Endothelial cell of umbilical vein (primary cell): ENCODE measurements around the gene VIM. TPM values are rescaled to one million over a fixed set of nuclear protein-coding genes. Genes with fewer than 3 reads are reported as not detected.

Experiments
- BruUV-seq: library from RNA; stranded (reverse); fragments of 400-500 nt; replicated peaks from 2 replicates; lab custom pipeline; 2021; lab: Mats Ljungman, UMichigan
- CTCF ChIA-PET: fragments of 300-600, 350-600 bp; sonication (Branson Sonifier 250); formaldehyde crosslinking; loops from one replicate; lab custom pipeline; 2021; ENCODE audit warnings: antibody characterized with exemption, inconsistent platforms; lab: Charles Lee
- POLR2A ChIA-PET: fragments of 300-600, 350-600 bp; sonication (Branson Sonifier 250); formaldehyde crosslinking; loops from one replicate; lab custom pipeline; 2021; ENCODE audit warnings: antibody characterized with exemption, inconsistent platforms; lab: Charles Lee
- DNase-seq: peaks from one replicate; pipeline ENCODE4 v3.0.0-alpha.2; 2011; ENCODE audit warnings: low read depth, low spot score
- FAIRE-seq: peaks from 2 replicates; lab custom pipeline; 2011; peaks lifted over from hg19 to GRCh38; lab: Jason Lieb, UNC
- H2AFZ ChIP-seq: 2 replicates; pipeline ENCODE4 v1.6.0; 2012; ENCODE audit warnings: low read depth, low read length, control low read depth, inconsistent platforms
- H3K27ac ChIP-seq: 2 replicates; pipeline ENCODE4 v1.5.1; 2011; ENCODE audit warnings: low read depth, mild to moderate bottlenecking, control low read depth, low read length, moderate library complexity; ENCODE audit not compliant: insufficient read depth
- H3K27me3 ChIP-seq, 2 experiments: 2 replicates each; pipeline versions ENCODE4 v1.6.0 to v1.6.1; 2011; ENCODE audit warnings: low read length in 2 of 2, mixed read lengths in 1 of 2; ENCODE audit not compliant: control insufficient read depth in 2 of 2, insufficient read depth in 2 of 2
- H3K36me3 ChIP-seq, 2 experiments: 2 replicates in 1 of 2; 3 replicates in 1 of 2; pipeline ENCODE4 v1.5.1; 2011; ENCODE audit warnings: low read length in 2 of 2, mild to moderate bottlenecking in 1 of 2, moderate library complexity in 1 of 2; ENCODE audit not compliant: control insufficient read depth in 2 of 2, insufficient read depth in 2 of 2; ENCODE audit errors: extremely low read depth in 1 of 2
- H3K4me1 ChIP-seq: 3 replicates; pipeline ENCODE4 v1.5.1; 2011; ENCODE audit warnings: mild to moderate bottlenecking, low read length; ENCODE audit not compliant: control insufficient read depth, insufficient read depth; ENCODE audit errors: extremely low read depth
- H3K4me2 ChIP-seq: 2 replicates; pipeline ENCODE4 v1.6.1; 2011; ENCODE audit warnings: low read length, control low read depth, mixed read lengths; ENCODE audit not compliant: insufficient read depth
- H3K4me3 ChIP-seq, 3 experiments: fragments of 200-600 bp in 1 of 3; sonication (generic), shearing (Covaris generic) in 1 of 3; replicated peaks in 1 of 3; 2 replicates each; pipeline ENCODE4 v1.5.1; 2011 to 2016; ENCODE audit warnings: control low read depth in 3 of 3, low read length in 3 of 3, mild to moderate bottlenecking in 2 of 3, inconsistent platforms in 1 of 3, low read depth in 1 of 3, moderate library complexity in 1 of 3; ENCODE audit not compliant: insufficient read depth in 1 of 3
- H3K79me2 ChIP-seq: 2 replicates; pipeline ENCODE4 v1.6.0; 2012; ENCODE audit warnings: low read length, inconsistent platforms; ENCODE audit not compliant: control insufficient read depth, insufficient read depth
- H3K9ac ChIP-seq: replicated peaks from 2 replicates; pipeline ENCODE3; 2011; ENCODE audit warnings: low read length, control low read depth; ENCODE audit not compliant: insufficient read depth; ENCODE audit errors: extremely low read depth
- H3K9me1 ChIP-seq: replicated peaks from 3 replicates; pipeline ENCODE4 v1.6.0; 2011; ENCODE audit warnings: mild to moderate bottlenecking, low read length; ENCODE audit not compliant: control insufficient read depth, insufficient read depth; ENCODE audit errors: extremely low read depth
- H3K9me3 ChIP-seq: replicated peaks from 2 replicates; pipeline ENCODE4 v1.5.1; 2012; ENCODE audit warnings: low read length, inconsistent platforms; ENCODE audit not compliant: control insufficient read depth, insufficient read depth
- H4K20me1 ChIP-seq: replicated peaks from 2 replicates; pipeline ENCODE3; 2011; ENCODE audit warnings: mild to moderate bottlenecking, low read length; ENCODE audit not compliant: control insufficient read depth, insufficient read depth; ENCODE audit errors: extremely low read depth
- EZH2 ChIP-seq: IDR thresholded peaks from 2 replicates; pipeline ENCODE4 v1.6.1; 2012; ENCODE audit warnings: borderline replicate concordance, low read depth, mild to moderate bottlenecking, moderate library complexity, low read length, inconsistent platforms; ENCODE audit not compliant: severe bottlenecking
- FOS ChIP-seq: IDR thresholded peaks from 2 replicates; pipeline ENCODE4 v1.6.1; 2011; ENCODE audit warnings: mild to moderate bottlenecking, low read length, moderate library complexity, borderline replicate concordance; ENCODE audit not compliant: insufficient read depth
- GATA2 ChIP-seq: IDR thresholded peaks from 2 replicates; pipeline ENCODE4 v1.7.0; 2011; ENCODE audit warnings: low read depth, mild to moderate bottlenecking, moderate library complexity, mixed read lengths, low read length; ENCODE audit not compliant: insufficient read length, insufficient read depth
- JUN ChIP-seq: IDR thresholded peaks from 2 replicates; pipeline ENCODE4 v1.6.1; 2011; ENCODE audit warnings: borderline replicate concordance, low read depth; ENCODE audit not compliant: insufficient read length, insufficient read depth
- MAX ChIP-seq: IDR thresholded peaks from 2 replicates; pipeline ENCODE4 v1.6.1; 2011; ENCODE audit not compliant: insufficient read depth, insufficient read length
- MYC ChIP-seq: IDR thresholded peaks from one replicate; pipeline ENCODE4 v1.6.1; 2011; ENCODE audit warnings: mild to moderate bottlenecking, low read depth, low read length
- POLR2A ChIP-seq: IDR thresholded peaks from 2 replicates; pipeline ENCODE4 v1.6.1; 2012; ENCODE audit warnings: low read depth, mild to moderate bottlenecking, control low read depth, low read length
- POLR2AphosphoS5 ChIP-seq: IDR thresholded peaks from 2 replicates; pipeline ENCODE4 v1.6.1; 2012; ENCODE audit warnings: low read depth, mild to moderate bottlenecking, control low read depth, low read length, moderate library complexity; ENCODE audit not compliant: insufficient read depth
- dilution Hi-C: fragments of 300-500 bp; cut with MboI; formaldehyde crosslinking; loops from one replicate; pipeline ENCODE4 v1.15.0; 2019; ENCODE audit warnings: low sequenced_read_pairs; ENCODE audit not compliant: extremely low pct_ligation_motif_present
- intact Hi-C: fragments of 100-400 bp; cut with micrococcal nuclease; formaldehyde crosslinking; loops from one replicate; pipeline ENCODE4 v1.10.0; 2022
- polyA plus RNA-seq, 4 experiments: library from polyadenylated mRNA; depleted of rRNA in 3 of 4; stranded (reverse) in 3 of 4; unstranded in 1 of 4; fragments of >200 nt; gene quantifications; 2 replicates each; pipeline versions ENCODE4 v1.2.1 to v1.2.3, GENCODE V29; 2011 to 2012; ENCODE audit warnings: missing spikeins in 1 of 4
- total RNA-seq: library from RNA; stranded (reverse); gene quantifications from 2 replicates; pipeline ENCODE4 v1.2.3, GENCODE V29; 2021

VIM gene
- total and polyA plus RNA-seq, 2 donors (not counting 3 experiments of a cell fraction or from before 2014, with no cell fraction given), result 5,699 to 5,781 TPM

DNA sequence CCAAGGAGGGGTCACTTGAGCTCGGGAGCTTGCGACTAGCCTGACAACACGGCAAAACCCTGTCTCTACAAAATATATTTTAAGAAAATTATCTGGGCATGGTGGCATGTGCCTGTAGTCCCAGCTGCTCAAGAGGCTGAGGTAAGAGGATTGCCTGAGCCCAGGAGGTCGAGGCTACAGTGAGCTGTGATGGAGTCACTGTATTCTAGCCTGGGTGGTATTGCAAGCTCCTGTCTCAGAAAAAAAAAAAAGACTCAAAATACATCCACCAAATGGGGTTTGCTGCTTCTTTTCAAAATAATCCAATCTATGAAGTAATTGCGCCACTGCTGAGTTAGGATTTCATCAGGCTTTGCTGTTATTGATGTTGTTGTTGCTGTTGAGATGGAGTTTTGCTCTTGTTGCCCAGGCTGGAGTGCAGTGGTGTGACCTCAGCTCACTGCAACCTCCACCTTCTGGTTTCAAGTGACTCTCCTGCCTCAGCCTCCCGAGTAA lies 11.1 kb upstream of the VIM start:
- H3K9me3 ChIP-seq, result no peaks in the 10 kb centered on the region
- peak overlapping the region; percentile 53 for H3K4me2 ChIP-seq
- dilution Hi-C loops (no loop called here), intact Hi-C loops (loop anchor here (1.0 kb wide), 10 partner anchors 11 to 326 kb away; partner anchors contain the start of genes TRDMT1 and VIM)
- no peak overlapping the region for H3K4me3 ChIP-seq
- H3K27ac ChIP-seq, result peak overlapping the region; percentile 99
- H3K36me3 ChIP-seq, result no peaks in the 10 kb centered on the region
- H3K9ac ChIP-seq, result peak overlapping the region; percentile 91
- POLR2A ChIA-PET, result interaction anchor here (2.0 to 2.5 kb wide), 2 partner anchors 12 to 16 kb away, joined by 5 to 21 read pairs; partner anchors contain the start of gene VIM
- H4K20me1 ChIP-seq, result no peaks in the 10 kb centered on the region
- CTCF ChIA-PET, result interaction anchor here (1.0 to 2.9 kb wide), 5 partner anchors 12 to 364 kb away, joined by 3 to 35 read pairs (median 5); partner anchors contain the start of gene VIM
- no peak for TF ChIP-seq EZH2
- TF ChIP-seq MYC, result no peak
- H2AFZ ChIP-seq, result peak overlapping the region; percentile 8
- BruUV-seq, result no TSS peak
- FAIRE-seq (no peak), DNase-seq (no peak)
- H3K4me1 ChIP-seq, result peaks cover 33% of the 10 kb centered on the region
- no peaks in the 10 kb centered on the region for H3K9me1 ChIP-seq
- no peaks in the 10 kb centered on the region for H3K79me2 ChIP-seq
- H3K27me3 ChIP-seq, result no peaks in the 10 kb centered on the region

GRCh38 chr10:17217631-17218232 lies 10.3 kb upstream of the VIM start:
- no peak overlapping the region for H3K4me3 ChIP-seq
- peaks cover 33% of the 10 kb centered on the region for H3K4me1 ChIP-seq
- H3K9me3 ChIP-seq, result no peaks in the 10 kb centered on the region
- no peak overlapping the region for H3K4me2 ChIP-seq
- H2AFZ ChIP-seq, result no peak overlapping the region
- ChIA-PET POLR2A (interaction anchor here (2.0 kb wide), 1 partner anchor 17 kb away, joined by 5 read pairs; no protein-coding TSS in a partner anchor), CTCF (interaction anchor here (2.9 kb wide), 1 partner anchor 12 kb away, joined by 35 read pairs; the partner anchor contains the start of gene VIM)
- intact Hi-C loops, result no loop called here
- H3K27me3 ChIP-seq, result no peaks in the 10 kb centered on the region
- no peak overlapping the region for H3K27ac ChIP-seq
- no peak for FAIRE-seq
- no peaks in the 10 kb centered on the region for H3K36me3 ChIP-seq
- dilution Hi-C loops, result no loop called here
- H3K9ac ChIP-seq, result no peak overlapping the region
- H3K9me1 ChIP-seq, result no peaks in the 10 kb centered on the region
- BruUV-seq, result no TSS peak
- TF ChIP-seq MAX, result no peak
- TF ChIP-seq POLR2A, result no peak
- TF ChIP-seq POLR2AphosphoS5, result no peak
- no peak for TF ChIP-seq JUN
- no peak for TF ChIP-seq FOS
- no peak for TF ChIP-seq GATA2
- no peaks in the 10 kb centered on the region for H3K79me2 ChIP-seq
- no peaks in the 10 kb centered on the region for H4K20me1 ChIP-seq
- DNase-seq, result no peak
